ENCODE measurements around the gene KY.

KY gene

DNA sequence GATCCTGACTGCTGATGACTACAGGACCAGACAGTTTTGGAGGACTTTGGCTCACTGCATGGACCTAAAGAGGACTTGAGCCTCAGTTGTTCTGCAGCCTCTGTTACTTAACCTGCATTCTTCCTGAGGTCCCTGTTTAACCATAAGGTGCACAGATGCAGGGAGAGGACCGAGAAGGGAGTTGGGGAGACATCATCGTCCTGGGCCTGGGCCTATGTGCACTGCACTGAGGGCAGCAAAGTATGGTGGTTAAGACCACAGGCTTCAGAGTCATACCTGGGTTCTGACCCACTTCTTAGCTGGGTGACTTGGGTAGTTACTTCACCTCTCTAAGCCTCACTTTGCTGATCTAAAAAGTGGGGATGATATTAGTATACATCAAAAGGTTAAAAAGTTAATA lies 21.9 kb downstream of the KY start:
- TF ChIP-seq, protein P1, sequence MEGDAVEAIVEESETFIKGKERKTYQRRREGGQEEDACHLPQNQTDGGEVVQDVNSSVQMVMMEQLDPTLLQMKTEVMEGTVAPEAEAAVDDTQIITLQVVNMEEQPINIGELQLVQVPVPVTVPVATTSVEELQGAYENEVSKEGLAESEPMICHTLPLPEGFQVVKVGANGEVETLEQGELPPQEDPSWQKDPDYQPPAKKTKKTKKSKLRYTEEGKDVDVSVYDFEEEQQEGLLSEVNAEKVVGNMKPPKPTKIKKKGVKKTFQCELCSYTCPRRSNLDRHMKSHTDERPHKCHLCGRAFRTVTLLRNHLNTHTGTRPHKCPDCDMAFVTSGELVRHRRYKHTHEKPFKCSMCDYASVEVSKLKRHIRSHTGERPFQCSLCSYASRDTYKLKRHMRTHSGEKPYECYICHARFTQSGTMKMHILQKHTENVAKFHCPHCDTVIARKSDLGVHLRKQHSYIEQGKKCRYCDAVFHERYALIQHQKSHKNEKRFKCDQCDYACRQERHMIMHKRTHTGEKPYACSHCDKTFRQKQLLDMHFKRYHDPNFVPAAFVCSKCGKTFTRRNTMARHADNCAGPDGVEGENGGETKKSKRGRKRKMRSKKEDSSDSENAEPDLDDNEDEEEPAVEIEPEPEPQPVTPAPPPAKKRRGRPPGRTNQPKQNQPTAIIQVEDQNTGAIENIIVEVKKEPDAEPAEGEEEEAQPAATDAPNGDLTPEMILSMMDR (IDR thresholded peaks at IDR 0.05; ENCODE audit: low read length, missing control alignments): no peak
- no peak for DNase-seq (ENCODE audit: low read depth)
- no peak overlapping the region for H3K4me3 ChIP-seq (replicated peaks; ENCODE audit: low read depth, low read length)

DNA sequence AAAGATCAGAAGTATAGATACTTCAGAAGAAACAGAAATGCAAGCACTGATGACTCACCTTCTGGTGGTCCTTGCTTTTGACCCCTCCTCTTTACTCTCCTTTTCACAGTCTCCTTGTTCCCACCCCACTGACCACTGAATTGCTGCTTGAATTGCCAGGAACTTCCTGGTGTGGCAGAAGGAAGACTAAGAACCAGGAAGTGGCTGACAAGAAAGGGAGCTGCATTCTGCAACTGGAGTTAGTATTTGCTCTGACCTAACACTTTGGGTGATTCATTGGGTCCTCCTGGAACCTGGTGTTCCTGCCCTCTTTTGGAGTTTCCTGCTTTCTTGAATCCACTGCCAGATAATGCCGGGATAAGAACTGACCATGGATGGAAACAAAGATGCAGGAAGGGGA lies 23.0 kb downstream of the KY start:
- TF ChIP-seq, protein P1 (IDR thresholded peaks at IDR 0.05; ENCODE audit: low read length, missing control alignments): no peak
- no peak overlapping the region for H3K4me3 ChIP-seq (replicated peaks; ENCODE audit: low read depth, low read length)
- DNase-seq (ENCODE audit: low read depth): peak; percentile 23

DNA sequence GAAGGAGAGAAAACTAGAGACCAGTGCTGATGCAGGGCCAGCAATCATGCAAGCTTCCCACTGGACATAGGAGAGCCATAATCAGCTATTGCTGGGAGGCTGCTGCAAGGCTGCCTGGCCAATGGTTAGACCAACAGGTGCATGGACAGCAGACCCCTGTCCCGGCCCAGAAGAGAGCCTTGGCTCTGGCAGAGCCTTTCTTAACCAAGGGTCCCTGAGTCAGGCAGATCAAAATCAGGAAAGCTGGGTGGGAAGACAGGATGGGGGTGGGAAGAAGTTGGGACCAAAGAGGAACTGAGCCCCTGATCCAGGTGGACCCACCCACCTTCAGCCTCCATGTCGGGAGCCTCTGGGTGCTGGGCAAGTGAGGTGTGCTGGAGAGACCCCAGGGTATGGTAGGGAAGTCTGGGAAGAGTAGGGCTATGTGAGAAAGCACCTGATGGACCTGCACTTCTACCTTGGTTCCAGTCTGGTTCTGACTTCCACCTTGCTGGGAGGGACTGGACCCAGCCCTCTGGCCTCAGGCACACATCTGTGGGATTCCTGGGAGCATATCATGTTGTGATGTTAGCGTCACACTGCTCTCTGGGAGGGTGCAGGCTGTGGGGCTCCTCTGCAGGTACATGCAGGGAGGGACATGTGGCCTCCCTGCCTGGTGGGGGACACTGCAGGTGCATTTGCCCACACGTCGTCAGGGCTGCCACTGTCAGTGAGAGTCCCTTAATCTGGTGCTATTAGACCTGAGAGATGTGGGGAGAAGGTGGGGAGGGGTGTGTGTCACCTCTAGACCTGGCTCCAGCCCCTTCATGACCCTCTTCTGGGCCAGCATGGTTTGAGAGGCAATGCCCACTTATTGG lies 24.7 kb downstream of the KY start:
- DNase-seq (ENCODE audit: low read depth): no peak
- H3K4me3 ChIP-seq (replicated peaks; ENCODE audit: low read depth, low read length): no peak overlapping the region
- TF ChIP-seq, protein P1 (IDR thresholded peaks at IDR 0.05; ENCODE audit: low read length, missing control alignments): no peak

DNA sequence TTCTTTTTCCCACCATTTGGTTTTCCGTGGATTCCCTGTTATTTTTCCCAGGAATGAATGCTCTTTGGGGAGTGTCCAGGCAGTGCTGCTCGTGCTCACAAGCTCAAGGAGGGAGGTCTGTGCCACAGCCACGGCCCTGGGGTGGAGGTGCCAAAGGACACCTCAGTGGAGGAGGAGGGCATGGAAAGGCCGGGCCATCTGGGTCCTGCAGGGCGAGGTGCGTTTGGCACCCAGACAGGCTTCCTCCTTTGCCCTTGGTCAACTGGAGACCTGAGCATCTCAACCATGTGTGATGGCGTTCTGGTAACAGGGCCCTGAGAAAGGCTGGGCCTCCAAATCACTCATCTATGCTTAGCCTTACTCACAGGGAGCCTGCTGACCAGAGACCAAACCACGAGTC lies 25.4 kb downstream of the KY start:
- TF ChIP-seq, protein P1 (IDR thresholded peaks at IDR 0.05; ENCODE audit: low read length, missing control alignments): no peak
- DNase-seq (ENCODE audit: low read depth): no peak
- H3K4me3 ChIP-seq (replicated peaks; ENCODE audit: low read depth, low read length): no peak overlapping the region

DNA sequence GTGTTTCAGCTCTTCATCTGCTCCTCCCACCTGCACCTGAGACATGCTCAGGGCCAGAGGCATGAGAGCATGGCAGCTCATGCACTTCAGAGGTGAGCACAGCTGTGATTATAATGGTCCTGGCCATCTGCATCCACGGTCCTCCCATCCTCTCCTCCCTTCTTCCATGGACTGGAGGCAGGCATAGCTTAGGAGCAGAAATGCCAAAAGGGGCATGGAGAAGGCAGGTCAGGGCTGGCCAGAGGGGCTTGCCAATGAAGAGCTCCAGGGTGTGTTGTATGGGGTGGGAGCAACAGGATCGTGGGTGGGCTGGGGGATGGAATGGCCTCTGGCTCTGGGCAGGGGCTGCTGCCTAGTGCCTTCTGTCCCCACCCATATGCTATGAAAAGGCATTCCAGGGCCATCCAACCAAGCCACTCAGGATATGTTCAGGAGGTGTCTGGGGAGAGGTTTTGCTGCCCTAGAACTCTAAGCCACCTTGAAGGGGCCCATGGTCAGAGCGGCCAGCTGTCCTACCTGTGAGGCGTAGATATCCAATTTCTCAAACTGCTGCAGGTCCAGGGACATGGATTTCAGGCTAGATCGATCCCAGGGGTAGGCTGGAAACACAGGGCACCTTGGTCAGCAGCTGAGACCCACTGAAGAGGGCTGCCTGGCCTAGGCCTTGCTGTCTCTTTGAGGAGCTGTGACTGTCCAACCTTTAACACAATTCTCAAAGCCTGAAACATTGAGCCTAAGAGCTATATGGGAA lies 26.1 kb downstream of the KY start:
- no peak for DNase-seq (ENCODE audit: low read depth)
- TF ChIP-seq, protein P1 (IDR thresholded peaks at IDR 0.05; ENCODE audit: low read length, missing control alignments): no peak
- no peak overlapping the region for H3K4me3 ChIP-seq (replicated peaks; ENCODE audit: low read depth, low read length)

DNA sequence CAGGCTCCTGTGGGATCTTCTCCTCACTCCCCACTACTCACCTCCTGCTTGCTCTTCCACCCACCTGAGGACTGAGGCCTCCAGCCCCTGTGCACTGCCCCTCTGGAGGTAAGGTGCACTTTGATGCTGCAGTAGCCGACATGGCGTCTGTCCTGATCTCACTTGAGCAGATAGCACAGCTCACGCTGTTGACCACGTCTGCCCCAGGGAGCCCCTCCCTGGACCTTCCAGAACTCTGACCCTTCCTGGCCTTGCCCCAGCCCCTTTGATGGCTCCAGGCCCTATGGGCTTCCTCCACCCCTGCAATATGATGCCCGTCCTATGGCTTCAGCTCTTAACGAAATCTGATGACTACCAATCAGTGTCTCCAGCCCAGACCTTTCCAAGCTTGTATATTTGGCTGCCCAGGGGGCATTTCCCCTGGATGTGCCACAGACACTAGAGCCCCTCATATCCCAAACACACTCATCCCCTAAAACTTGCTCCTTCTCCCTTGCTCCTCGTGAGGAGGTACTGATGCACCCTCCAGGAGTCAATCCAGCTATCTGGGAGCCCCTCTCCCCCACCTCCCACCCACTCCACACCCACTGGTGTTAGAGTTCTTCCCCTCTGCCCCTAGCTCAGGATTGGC lies 27.1 kb downstream of the KY start:
- TF ChIP-seq, protein P1 (IDR thresholded peaks at IDR 0.05; ENCODE audit: low read length, missing control alignments): no peak
- H3K4me3 ChIP-seq (replicated peaks; ENCODE audit: low read depth, low read length): no peak overlapping the region
- DNase-seq (ENCODE audit: low read depth): no peak
